Measurements from ENCODE around the gene VPS13C.
A peak's percentile ranks its signal among the peaks of the same experiment; 100 is the strongest.

DNA sequence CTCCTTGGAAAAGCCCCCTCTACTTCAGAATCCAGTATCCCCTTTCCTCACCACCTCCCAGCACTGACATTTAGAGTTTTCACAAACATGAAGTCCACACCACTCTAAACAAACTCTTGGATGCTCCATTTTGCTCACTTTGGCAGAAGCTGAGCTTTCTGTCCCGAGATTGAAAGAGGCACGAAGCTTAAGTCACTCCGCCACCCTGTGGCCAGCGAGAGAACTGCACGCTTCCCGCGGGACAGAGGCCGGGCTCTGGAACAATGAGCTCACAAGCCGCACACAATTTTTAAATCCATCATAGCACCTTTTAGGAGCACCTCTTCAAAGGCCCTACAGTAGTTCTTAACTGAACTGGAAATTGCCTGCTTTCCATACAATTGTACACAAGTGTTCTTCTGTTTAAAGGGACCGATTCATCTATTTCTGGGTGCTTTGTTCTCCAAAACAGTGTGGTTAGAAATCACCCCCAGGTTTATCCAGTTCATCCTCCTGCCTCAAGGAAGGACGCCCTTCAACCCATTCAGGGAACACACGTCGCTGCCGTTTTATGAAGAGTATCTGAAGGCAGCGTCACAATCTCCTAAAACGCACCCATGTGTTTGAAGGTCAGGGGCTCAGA is 226.1 kb downstream of the VPS13C start:
- TF ChIP-seq CTCF (IDR thresholded peaks at IDR 0.05 in 8 of 11, conservative IDR thresholded peaks at IDR 0.05 in 3 of 11) (peak; percentile 76 to 98 (median 94)), POLR2A (IDR thresholded peaks at IDR 0.05) (no peak), POLR2AphosphoS5 (IDR thresholded peaks at IDR 0.05) (no peak)

All from spleen (tissue), 7 donors.